ENCODE measurements around the gene ETS2.
A peak's percentile ranks its signal among the peaks of the same experiment; 100 is the strongest.

The ETS2 gene

GRCh38 chr21:38805328-38806152 is at the start of gene ETS2:
Gene ETS2 (plus strand): TSS chr21:38805929. CDS start chr21:38810035, 4,106 bp downstream.
- DNase-seq (ENCODE audit: low read depth), result peak; percentile 95
- peak within 1 kb of the TSS; percentile 86 for H3K4me3 ChIP-seq (ENCODE audit: low read depth, low read length)
- TF ChIP-seq, protein P1, sequence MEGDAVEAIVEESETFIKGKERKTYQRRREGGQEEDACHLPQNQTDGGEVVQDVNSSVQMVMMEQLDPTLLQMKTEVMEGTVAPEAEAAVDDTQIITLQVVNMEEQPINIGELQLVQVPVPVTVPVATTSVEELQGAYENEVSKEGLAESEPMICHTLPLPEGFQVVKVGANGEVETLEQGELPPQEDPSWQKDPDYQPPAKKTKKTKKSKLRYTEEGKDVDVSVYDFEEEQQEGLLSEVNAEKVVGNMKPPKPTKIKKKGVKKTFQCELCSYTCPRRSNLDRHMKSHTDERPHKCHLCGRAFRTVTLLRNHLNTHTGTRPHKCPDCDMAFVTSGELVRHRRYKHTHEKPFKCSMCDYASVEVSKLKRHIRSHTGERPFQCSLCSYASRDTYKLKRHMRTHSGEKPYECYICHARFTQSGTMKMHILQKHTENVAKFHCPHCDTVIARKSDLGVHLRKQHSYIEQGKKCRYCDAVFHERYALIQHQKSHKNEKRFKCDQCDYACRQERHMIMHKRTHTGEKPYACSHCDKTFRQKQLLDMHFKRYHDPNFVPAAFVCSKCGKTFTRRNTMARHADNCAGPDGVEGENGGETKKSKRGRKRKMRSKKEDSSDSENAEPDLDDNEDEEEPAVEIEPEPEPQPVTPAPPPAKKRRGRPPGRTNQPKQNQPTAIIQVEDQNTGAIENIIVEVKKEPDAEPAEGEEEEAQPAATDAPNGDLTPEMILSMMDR (conservative IDR thresholded peaks at IDR 0.05; ENCODE audit: low read depth, low read length), result peak; percentile 7

GRCh38 chr21:38756746-38757145 is 49.0 kb upstream of the ETS2 start:
- no peak overlapping the region for H3K4me3 ChIP-seq (ENCODE audit: low read depth, low read length)
- peak; percentile 91 for DNase-seq (ENCODE audit: low read depth)
- TF ChIP-seq, protein P1 (conservative IDR thresholded peaks at IDR 0.05; ENCODE audit: low read depth, low read length), result no peak

DNA sequence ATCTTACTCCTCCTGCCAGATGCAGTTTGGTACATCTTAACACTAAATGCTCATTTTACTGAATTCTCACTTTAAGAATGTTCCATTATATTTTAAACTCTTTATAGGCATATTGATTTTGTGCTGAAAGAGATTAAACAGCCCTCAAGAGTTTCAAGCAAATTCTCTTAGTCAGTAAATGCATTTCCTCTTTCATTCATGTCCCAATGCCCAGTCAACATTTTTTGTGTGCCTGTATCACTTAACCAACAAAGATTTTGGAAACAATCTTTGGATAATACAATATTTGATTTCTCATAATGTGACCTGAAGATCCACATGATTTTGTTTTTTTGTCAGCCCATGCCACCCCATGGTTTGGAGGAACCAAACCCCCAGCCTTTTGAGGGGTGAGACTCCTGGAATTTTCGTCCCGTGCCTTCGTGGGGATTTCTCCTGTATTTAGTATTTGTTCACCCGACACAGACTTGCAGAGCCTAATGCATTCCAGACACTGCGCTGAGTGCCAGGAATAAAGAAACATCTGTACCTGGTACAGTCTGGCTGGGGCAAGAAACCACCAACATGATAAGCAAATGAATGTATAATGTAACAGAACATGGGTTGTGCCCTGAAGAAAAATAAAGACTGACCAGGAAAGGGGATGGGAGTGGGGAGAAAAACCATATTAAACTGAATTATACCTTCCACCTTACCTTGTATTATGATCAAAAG is 47.1 kb upstream of the ETS2 start:
- TF ChIP-seq, protein P1 (conservative IDR thresholded peaks at IDR 0.05; ENCODE audit: low read depth, low read length), result no peak
- H3K4me3 ChIP-seq (ENCODE audit: low read depth, low read length), result no peak overlapping the region

GRCh38 chr21:38759413-38759812 is 46.3 kb upstream of the ETS2 start:
- DNase-seq (ENCODE audit: low read depth), result no peak
- TF ChIP-seq, protein P1 (conservative IDR thresholded peaks at IDR 0.05; ENCODE audit: low read depth, low read length), result no peak
- no peak overlapping the region for H3K4me3 ChIP-seq (ENCODE audit: low read depth, low read length)

More for the DNA sequence above, 47.1 kb upstream of the ETS2 start:
- DNase-seq (ENCODE audit: low read depth), result peak; percentile 48

- H3K4me3 ChIP-seq (ENCODE audit: low read depth, low read length), result no peak overlapping the region
- no peak for DNase-seq (ENCODE audit: low read depth)
- TF ChIP-seq, protein P1 (conservative IDR thresholded peaks at IDR 0.05; ENCODE audit: low read depth, low read length), result no peak
Measured at GRCh38 chr21:38760017-38760761, 45.5 kb upstream of the ETS2 start.

GRCh38 chr21:38760762-38761155 is 45.0 kb upstream of the ETS2 start:
- DNase-seq (ENCODE audit: low read depth), result no peak

More at GRCh38 chr21:38760762-38761155, 45.0 kb upstream of the ETS2 start:
- H3K4me3 ChIP-seq (ENCODE audit: low read depth, low read length), result no peak overlapping the region
- TF ChIP-seq, protein P1 (conservative IDR thresholded peaks at IDR 0.05; ENCODE audit: low read depth, low read length), result no peak
